GF-D8 (cell line): ENCODE data around the gene HAUS7.

Experiments used
- DNase-seq: peaks from one replicate; lab custom pipeline; 2025; lab: John Stamatoyannopoulos, UW

HAUS7 gene

DNA sequence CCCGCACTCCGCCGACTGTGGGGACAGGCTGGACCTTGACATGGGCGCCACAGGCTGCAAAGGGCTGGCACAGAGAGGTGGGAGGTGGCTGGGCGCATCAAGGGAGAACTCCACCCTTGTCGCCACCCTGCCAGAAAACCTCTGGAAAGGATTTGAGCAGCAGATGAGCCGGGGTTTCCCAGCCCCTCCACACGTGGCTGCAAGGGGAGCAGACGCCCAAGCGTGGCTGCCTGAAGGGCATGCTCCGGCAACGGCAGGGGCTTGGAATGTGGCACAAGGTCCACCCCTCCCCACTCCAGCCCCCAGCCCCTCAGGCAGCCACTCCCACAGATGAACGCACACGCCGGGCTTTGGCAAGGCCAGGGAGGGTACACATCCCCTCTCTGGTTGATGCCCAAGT lies 29.0 kb upstream of the HAUS7 start:
- DNase-seq: no peak

DNA sequence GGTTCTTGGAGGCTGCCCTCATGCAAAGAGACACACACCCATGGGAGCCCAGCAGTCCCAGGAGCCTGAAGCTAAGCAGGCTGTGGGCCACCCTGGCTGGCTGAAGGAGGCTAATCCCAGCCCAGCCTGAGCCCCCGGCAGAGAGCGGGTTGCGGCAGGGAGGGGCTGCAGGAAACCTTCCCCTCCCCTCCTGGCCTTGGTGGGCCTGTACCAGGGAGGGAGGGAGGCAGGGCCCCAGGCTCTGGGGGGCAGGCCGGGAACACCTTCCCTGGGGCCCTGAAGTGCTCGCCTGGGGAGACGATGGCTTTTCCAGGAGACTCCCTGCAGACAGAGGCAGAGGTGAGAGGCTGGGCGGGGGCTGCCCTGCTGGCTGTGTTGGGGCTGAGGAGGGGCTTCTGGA lies 28.1 kb upstream of the HAUS7 start:
- DNase-seq: no peak

DNA sequence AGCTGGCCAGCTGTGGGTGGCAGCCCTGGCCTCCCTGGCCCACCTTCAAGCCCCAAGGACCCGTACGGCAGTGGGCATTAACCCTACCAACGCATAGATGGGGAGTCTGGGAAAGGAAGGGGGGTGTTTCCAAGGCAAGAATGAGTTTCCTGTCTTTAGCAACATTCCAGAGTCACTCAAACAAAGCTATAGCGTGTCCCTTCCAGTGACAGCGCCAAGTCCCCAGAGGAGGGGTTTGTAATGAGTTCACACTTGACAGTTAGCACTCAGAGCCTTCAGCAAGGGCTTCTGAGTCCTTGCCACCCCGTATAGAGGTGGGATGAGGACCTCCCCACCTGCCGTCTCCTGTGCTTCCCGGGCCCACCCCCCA lies 26.2 kb upstream of the HAUS7 start:
- DNase-seq: no peak

DNA sequence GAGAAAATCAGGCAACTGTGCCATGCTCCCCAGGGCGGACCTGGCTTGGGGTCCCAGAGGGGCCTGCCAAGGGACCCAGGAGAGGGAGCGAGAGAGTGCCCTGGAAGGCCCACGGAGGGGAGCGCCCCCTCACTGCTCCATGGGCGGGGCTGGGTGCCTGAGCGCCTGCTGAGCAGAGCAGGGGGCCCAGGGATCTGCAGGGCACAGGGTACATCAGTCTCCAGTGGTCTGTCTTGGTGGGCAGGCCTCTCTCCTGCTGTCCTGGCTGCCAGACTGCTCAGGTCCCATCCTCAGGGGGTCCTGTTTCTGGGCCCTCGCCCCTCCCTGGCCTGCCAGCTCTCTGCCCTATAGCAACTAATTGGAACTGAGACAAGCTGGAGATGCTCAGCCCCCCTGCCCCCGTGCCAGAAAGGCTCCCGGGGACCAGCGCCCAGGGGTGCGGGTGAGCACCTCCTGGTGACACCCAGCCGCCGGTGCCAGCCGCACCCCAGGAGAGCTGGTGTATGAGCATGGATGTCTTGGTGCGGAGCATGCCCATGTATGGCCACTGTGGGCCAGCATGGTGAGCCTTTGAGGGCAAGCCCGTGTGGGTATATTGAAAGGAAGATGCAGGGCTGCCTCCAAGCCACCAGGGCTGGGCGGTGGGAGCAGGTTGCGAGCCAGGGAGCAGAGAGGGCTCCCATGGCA lies 25.7 kb upstream of the HAUS7 start:
- DNase-seq: no peak

DNA sequence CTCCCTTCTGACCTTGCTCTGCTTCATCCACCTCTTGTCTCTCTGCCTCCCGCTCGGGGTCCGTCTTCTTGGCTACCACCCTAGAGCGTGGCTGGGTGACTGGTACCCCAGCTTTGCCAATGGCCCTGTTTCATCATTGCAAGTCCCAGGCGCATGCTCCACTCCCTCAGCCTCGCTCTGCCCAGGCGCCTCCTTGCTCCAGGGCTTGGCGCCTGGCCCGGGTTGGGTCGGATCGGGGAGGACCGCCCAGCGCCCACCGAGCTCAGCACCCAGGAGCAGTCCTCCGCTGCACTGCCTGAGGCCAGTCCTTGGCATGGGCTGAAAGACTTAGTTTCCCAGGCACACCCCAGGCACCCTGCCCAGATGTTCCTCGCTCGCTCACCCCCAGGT lies 25.0 kb upstream of the HAUS7 start:
- DNase-seq: no peak

DNA sequence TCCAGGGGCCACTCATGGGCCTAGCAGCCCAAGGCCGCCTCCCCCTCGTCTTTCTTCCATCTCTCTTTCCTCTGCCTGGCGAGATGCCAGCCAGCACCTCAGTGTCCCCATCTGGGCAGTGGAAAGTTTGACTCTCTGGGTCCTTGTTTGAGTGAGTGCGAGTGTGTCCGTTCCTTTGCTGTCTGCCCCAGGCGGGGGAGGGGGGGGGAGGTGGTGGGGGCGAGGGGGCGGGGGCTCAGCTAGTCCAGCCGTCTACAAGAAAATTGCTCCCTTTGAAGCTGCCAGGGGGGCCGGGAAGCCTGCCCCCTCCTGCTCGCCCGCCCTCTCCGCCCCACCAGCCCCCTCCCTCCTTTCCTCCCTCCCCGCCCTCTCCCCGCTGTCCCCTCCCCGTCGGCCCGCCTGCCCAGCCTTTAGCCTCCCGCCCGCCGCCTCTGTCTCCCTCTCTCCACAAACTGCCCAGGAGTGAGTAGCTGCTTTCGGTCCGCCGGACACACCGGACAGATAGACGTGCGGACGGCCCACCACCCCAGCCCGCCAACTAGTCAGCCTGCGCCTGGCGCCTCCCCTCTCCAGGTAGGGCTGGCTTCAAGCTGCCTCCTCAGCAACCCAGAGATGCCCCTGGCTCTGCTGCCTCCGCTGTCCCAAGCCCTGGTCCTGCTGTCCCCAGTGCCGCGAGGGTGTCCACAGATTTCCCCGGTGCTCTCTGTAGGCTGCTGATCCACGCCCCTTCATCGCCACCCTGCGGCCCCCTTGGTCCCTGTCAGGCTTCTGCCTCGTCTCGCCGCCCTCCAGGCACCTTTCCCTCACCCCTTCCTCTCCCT lies 24.4 kb upstream of the HAUS7 start, which contains the start of gene BGN:
TSS of gene BGN (plus strand) at position 440 of the 821 bp plus-strand sequence. CDS start 9,652 bp downstream, outside the sequence.
- DNase-seq: no peak

DNA sequence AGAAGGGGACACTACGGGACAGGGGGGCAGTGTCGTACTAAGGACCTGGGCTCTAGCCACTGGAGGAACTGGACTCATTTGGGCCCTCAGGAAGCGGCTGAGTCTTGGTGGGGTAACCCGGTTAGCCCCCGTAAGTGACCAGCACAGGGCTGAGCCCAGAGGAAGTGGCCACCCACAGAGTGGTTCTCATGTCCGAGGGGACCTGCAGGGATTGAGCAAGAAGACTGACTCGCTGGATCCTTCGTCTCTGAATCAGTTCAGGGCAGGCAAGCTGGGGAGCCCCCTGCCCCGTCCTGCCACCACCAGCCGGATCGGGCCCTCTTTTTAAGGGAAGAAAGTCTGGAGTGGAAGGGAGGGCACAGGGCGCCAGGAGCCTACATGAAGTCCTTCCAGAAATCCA lies 23.7 kb upstream of the HAUS7 start:
- DNase-seq: no peak

DNA sequence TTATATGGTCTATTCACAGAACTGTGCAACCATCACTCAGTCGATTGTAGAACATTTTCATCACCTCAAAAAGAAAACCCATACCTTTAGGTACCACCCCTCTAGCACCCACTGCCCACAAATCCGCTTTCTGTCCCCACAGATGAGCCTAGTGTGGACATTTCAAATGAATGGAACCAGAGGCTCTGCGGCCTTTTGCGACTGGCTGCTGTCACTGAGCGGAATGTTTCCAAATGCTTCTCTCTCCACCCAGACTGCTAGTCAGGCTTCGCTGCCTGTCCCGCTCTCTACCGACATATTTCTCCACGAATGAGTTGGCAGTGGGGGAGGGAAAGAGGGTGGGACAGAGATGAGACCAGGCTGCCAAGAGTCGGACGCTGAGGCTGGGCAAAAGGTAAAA lies 22.7 kb upstream of the HAUS7 start:
- no peak for DNase-seq

DNA sequence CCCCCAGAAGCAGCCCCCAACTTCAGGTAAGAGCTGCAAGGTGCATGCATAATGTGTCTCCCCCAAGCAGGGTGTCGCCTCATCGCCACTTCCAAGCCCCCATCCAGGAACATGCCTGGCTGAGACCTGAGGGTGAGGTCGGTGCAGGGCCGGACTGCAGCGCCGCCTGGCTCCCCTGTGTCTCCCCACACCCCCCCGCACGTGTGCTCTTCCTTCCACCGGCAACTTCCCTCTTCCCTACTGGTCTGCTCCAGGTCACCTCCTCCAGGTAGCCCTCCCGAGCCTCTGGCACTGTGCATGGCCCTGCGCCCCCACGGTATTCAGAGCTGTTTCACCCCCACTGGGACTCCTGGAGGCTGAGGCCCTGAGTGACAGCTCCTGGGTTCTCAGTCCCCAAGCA lies 22.2 kb upstream of the HAUS7 start:
- DNase-seq: no peak

DNA sequence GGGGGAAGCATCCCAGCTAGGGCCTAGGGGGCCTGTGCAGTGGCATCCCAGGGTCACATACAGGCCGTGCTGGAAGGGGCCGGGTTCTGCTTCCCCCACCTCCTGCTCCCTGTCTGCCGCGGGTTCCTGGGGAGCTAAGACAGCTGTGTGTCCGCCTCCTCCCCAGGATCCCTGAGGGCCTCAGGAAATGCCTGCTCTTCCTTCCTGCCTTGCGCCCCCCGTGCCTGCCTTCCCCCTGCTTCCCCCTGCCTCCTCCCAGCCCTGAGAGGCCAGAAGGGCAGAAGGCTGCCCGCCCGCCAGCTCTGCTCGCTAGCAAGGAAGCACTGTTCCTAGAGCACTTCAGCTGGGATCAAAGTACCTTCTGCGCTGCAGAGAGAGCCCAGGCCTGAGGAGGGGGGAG lies 21.5 kb upstream of the HAUS7 start:
- DNase-seq: no peak

DNA sequence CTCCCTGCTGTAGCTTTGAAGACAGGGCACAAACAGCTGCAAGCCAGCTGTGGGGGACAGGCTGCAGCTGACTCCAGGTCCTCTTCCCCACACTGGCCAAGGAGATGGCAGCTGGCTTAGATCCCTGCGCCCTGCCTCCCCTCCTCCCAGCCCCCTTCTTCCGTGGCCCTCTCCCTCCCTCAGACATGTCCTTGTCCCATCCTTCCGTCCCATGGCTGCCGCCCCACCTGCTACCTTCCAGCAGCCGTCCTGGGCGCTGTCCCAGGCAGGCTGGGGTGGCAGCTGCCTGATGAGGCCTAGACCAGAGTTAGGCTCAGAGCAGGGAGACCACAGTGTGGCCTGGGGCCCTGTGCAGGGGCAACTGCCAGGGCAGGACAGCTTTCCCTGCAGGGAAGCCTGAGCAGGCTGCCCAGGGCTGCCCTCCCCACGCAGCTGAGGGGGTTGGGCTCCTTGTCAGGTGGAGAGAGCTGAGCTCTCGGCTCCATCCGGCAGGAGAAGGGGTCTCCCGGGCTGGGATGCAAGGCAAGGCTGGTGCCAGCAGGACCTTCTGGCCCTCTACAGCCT lies 21.1 kb upstream of the HAUS7 start:
- no peak for DNase-seq

DNA sequence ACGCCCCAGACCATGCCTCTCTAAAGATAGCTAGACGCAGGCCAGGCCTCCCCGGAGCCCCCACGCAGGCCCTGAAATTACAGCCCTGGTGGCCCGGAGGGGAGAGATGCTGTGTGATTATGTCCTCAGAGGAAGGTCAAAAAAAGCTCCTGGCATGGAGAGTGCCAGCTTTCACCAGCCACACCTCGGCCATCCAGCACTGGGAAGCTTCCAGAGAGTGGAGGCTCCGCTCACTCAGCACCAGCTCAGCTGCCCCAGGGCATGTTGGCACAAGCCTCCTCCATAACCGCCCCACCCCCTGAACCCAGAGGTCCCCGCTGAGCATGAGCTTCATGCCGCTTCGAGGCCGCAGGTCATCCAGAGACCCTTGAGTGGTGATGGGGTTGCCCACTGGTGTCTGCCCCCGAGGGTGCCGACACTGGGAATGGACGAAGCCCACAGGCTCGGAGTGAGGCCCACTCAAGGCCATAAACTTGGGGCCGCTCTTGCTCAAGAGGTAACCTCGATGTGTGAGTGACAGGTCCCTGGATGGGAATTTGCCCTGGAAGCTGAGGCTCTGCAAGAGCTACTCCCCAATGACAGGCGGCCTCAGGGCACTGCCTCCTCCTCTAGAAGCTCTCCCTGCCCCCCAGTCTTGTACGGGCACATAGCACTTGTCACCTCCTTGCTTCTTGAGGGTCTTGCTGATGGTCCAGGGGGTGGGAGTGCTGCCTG lies 20.0 kb upstream of the HAUS7 start:
- no peak for DNase-seq

DNA sequence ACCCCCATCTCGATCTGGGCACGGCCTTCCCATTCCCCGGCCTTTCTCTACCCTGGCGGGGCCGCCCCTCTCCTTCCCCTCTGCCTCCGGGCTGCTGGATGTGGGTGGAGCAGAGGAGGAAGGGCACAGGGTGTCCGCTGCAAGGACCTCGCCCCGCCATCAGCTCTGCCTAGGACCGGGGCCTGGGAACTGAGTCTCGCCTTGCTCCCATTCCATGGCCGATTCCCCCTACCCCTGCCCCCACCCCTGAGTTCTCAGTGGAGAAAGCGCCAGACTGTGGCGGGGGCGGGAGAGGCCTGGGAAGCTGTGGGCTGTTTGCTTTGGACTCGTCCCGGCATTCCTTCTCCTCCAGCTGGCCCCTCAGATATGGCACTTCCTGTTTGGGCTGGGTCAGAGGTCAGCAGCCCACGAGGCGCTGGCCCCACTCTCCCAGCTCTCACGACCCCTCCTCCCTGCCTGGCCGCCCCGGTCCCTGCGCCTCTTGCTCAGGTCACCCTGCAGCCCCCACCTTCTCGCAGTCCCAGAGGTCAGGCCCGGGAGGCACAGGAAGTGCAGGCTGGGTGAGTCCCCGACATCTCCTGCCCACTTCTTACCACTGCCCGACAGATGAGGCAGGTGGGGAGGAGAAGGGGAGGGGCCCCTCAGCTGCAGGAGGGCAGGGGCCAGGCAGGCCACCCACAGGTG lies 18.0 kb upstream of the HAUS7 start:
- no peak for DNase-seq

DNA sequence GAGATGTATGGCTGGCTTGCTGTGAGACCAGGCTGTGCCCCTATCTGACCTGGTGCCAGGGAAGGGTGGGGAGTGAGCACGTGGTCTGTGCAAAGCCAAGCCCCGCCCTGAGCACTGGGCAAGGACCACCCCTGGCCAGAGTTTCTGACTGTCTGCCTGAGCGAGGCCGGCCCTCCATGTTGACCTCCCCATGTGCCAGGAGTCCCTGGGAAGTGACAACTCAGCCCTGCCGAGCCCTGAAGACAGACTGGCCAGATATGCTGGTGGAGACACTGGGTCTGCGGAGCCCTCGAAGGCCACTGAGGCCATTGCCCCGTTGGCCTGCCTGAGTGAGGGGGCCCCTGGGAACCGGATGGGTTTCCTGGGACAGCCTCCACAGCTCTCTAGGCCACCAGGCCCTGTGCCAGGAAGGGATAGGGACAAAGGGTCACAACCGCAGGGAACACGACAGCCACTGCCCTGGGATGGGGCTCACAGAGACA lies 17.3 kb upstream of the HAUS7 start:
- no peak for DNase-seq

DNA sequence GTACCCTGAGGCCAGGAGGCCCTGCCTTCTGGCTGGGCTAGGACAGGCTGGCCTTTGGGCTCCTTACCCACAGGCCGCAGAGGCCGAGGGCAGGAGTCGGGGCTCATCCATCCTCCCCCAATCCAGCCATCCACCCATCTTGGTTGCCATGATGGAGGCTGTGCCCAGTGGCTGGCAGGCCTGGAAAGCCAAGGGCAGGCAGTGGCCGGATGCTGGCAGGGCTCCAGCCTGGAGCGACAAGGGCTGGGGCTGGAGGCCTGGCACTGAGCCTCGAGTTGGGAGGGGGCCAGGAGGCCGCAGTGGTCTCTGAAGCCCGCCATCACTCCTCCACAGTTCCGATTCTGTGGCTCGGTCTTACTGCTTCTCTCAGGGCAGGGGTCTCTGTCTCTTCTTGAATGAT lies 15.8 kb upstream of the HAUS7 start:
- no peak for DNase-seq

DNA sequence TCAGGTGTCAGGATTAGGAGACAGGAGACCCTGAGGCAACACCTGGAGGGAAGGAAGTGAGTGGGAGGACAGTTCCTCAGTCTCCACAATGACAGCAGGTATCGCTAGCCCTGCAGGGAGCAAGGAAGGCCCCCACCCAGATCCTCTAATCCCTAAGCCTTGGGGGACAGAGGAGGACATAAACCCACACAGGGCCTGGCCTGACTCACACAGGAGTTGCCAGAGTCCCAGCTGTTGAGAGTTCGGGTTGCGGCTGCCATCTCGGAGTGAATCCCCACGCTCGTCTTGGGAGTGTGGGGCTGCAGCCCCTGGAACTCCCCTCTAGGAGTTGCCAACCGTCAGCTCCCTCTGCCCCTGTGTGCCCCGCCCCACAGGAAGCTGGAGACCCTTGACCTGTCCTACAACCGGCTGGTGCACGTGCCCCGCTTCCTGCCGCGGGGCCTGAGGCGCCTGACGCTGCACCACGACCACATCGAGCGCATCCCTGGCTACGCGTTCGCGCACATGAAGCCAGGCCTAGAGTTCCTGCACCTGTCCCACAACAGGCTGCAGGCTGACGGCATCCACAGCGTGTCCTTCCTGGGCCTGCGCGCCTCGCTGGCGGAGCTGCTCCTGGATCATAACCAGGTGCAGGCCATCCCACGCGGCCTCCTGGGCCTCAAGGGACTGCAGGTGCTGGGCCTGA lies 15.2 kb upstream of the HAUS7 start:
- DNase-seq: no peak

DNA sequence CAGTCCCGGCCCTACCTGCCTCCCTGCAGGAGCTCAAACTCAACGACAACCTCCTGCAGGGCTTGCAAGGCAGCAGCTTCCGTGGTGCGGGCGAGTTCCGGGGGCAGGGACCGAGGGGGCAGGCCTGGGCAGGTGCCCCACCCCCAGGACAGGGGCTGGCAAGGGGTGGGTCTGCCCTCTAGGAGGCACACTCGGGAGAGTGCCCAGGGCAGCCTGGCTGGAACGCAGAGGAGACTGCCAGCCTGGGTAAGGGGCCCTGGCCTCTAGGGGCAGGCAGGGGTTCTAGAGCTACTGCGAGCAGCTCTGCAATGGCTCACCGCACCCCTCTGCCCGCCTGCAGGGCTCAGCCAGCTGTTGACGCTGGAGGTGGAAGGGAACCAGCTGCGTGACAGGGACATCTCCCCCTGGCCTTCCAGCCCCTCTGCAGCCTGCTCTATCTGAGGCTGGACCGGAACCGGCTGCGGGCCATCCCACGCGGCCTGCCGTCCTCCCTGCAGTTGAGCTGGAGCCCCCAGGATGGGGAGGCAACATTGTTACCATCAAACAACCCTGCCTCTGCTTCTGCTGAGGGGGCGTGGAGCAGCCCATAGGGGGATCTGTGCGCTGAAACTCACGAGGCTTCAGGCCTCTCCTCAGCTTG lies 12.1 kb upstream of the HAUS7 start:
- no peak for DNase-seq

DNA sequence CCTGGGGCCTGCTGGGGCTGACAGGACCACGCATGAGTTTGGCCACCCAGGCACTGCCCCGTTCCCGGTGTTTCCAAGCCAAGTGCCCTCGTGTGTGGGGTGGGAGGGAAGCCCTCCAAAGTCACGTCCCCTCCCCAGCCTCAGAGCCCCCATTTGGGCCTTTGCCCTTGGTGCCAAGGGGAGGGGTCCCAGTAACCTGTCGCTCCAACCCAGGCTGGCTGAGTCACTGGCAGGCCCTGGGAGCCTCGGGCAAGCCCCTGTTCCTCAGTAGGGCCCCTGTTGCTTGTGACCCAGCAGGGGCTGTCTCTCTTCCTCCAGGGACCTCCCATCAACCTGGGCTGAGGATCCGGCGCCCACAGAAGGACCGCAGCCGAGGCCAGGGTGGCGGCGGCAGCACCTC lies 10.7 kb upstream of the HAUS7 start:
- DNase-seq: no peak

DNA sequence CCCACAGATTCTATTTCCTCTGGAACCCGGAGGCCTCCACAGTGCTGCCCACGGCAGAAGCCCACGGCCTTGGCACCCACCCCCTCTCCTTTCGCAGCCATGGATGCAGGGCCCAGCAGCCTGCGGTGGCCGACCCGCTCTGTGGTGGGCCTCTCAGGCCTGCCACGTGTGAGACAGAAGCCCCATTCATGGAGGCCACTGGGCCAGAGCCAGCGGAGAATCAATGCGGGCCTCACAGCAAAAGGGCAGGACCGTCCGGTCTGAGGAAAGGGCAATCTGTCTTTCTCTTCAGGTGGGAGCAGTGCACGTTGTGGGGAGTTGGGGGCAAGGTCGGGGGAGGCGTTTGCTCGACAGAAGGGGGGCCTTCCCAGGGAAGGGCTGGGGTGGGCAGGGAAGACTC lies 8.4 kb upstream of the HAUS7 start:
- DNase-seq: no peak

DNA sequence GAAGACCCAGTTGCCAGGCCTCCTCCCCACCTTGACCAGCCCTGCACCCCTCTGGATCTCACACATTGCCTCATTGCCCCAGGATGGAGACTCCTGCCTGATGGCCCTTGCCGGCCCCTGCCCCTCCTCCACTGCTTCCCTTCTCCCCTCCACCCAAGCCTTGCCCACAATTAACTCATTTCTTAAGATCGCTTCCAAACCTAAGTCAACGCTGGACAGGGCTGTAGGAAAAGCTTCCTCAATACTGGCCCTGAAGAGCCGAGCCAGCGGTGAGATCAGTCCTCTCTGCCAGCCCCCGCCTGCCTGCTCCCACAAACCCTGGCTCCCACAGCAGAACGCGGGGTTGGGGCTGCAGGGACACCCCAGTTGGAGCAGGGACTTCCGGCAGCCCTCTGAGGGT lies 7.5 kb upstream of the HAUS7 start:
- DNase-seq: no peak

DNA sequence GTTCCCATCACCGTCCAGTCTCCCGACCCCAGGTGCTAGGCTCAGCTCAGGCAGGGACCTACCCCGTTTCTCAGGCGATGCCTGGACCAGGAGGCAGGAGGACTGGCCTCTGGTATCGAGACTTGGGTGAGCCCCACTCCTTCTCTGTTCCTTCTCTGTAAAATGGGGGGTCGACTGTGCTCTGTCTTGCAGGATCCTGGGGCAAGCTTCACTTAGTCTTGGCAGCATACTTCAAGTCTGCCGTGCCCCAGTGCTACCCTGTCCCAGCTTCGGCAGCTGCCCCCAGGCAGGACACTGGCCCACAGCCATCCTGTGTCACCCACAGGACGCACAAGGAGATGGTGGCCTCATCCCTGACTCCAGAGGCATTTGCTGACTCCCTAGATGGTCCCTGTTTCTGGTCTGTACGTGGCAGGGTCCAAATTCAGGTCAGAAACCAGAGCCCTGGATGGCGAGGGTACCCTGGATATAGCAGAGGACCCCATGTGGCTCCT lies 7.0 kb upstream of the HAUS7 start:
- no peak for DNase-seq
